Thyroid gland (tissue), 4 donors: ENCODE measurements around the gene MBD1. TPM values are rescaled to one million over a fixed set of nuclear protein-coding genes. Genes with fewer than 3 reads are reported as not detected.
A peak's percentile ranks its signal among the peaks of the same experiment; 100 is the strongest.

Experiments
- DNase-seq, 2 donors: peaks; one replicate each; pipeline ENCODE4 v3.0.0-alpha.2; 2019
- H3K27ac ChIP-seq, 3 donors: fragments of 200-600 bp; sonication (generic); 1 replicate in 2 of 3; 2 replicates in 1 of 3; pipeline ENCODE4 v1.5.1; 2016 to 2019; ENCODE audit warnings: mild to moderate bottlenecking in 1 of 3, moderate library complexity in 1 of 3
- H3K27me3 ChIP-seq: fragments of 200-600 bp; sonication (generic); one replicate; pipeline ENCODE4 v1.5.1; 2019
- H3K36me3 ChIP-seq, 2 donors: fragments of 200-600 bp; sonication (generic); one replicate each; pipeline ENCODE4 v1.5.1; 2016 to 2019
- H3K4me1 ChIP-seq, 2 donors: fragments of 200-600 bp; sonication (generic); one replicate each; pipeline ENCODE4 v1.5.1; 2017 to 2019
- H3K4me3 ChIP-seq, 3 donors: fragments of 200-600 bp; sonication (generic); replicated peaks in 1 of 3; 1 replicate in 2 of 3; 2 replicates in 1 of 3; pipeline ENCODE4 v1.5.1; 2016; ENCODE audit warnings: mild to moderate bottlenecking in 1 of 3
- H3K9me3 ChIP-seq: fragments of 200-600 bp; sonication (generic); one replicate; pipeline ENCODE4 v1.5.1; 2017
- POLR2A ChIP-seq, 2 donors: fragments of 450-650 bp; IDR thresholded peaks; one replicate each; pipeline ENCODE4 v1.6.1; 2017; ENCODE audit warnings: antibody characterized with exemption in 2 of 2, mild to moderate bottlenecking in 2 of 2, moderate library complexity in 1 of 2
- WGBS, 2 donors: methylation state at CpG; one replicate each; pipeline ENCODE4 v1.1.5; 2017; 5-methylcytosine and 5-hydroxymethylcytosine counted together
- intact Hi-C: fragments of 100-400 bp; cut with DNase I; formaldehyde crosslinking; loops from one replicate; pipeline ENCODE4 v1.15.1; 2023
- total RNA-seq, 4 donors: library from RNA; depleted of rRNA; stranded (reverse); fragments of >200 nt; gene quantifications; one replicate each; pipeline ENCODE4 v1.2.3, GENCODE V29; 2016
- TF ChIP-seq, protein P1 (sequence below), 6 experiments: fragments of 200-600 bp in 3 of 6; fragments of 450-650 bp in 3 of 6; sonication (generic) in 3 of 6; IDR thresholded peaks; one replicate each; pipeline ENCODE4 v1.5.1; 2016 to 2019; ENCODE audit warnings: antibody characterized with exemption in 6 of 6, mild to moderate bottlenecking in 2 of 6, inconsistent platforms in 1 of 6, moderate library complexity in 1 of 6

Gene MBD1
- total RNA-seq, 4 donors from 2014 or later = 62.6 to 98.8 (median 90.6) TPM

DNA sequence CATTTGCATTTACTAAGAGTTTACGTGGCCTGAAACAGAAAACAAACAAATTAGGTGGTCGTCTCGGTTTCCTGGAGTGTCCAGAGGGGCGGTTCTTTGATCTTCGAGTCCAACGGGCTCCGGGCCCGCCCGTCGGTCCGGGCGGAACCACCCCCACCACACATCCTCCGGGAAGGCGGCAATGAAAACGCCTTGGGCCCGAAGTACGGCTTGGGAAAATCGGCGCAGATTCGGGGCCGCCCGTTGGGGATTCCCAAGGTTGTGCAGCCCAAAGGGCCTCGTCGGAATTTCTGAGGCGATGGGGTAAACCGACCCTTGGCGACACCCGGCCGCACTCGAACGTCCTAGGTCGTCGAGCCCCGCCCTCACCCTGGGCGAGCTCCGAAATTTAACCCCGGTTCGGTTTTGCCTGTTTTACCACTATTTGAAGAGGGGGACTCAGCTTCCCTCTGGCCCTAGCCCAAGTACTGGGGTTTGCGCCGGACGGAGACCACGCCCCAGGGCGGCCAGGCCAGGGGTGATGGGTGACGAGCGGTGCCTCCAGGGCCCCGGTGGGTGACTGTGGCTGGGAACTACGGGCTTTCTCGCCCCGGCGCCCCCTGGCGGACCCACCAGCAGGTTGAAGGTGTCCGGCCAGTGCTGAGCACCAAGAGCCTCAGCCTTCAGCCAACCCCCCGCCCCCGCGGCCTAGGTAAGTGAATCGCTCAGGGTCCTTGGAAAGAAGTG is 13.1 kb downstream of the MBD1 start:
- H3K36me3 ChIP-seq = peaks cover 23 to 25% of the 10 kb centered on the region in 2 donors
- peak; percentile 87 to 92 for DNase-seq
- no peaks in the 10 kb centered on the region for H3K27me3 ChIP-seq
- no peaks in the 10 kb centered on the region for H3K9me3 ChIP-seq
- TF ChIP-seq, protein P1, sequence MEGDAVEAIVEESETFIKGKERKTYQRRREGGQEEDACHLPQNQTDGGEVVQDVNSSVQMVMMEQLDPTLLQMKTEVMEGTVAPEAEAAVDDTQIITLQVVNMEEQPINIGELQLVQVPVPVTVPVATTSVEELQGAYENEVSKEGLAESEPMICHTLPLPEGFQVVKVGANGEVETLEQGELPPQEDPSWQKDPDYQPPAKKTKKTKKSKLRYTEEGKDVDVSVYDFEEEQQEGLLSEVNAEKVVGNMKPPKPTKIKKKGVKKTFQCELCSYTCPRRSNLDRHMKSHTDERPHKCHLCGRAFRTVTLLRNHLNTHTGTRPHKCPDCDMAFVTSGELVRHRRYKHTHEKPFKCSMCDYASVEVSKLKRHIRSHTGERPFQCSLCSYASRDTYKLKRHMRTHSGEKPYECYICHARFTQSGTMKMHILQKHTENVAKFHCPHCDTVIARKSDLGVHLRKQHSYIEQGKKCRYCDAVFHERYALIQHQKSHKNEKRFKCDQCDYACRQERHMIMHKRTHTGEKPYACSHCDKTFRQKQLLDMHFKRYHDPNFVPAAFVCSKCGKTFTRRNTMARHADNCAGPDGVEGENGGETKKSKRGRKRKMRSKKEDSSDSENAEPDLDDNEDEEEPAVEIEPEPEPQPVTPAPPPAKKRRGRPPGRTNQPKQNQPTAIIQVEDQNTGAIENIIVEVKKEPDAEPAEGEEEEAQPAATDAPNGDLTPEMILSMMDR (IDR thresholded peaks at IDR 0.05) = peak; percentile 57 to 82 (median 71)
- peak in 1 of 2 donors; percentile 14 for TF ChIP-seq POLR2A (IDR thresholded peaks at IDR 0.05)
- 9 to 10% methylated on average over 45 to 54 of the region's 56 CpGs for WGBS, 2 donors
- peak overlapping the region; percentile 6 to 27 (median 27) for H3K4me3 ChIP-seq
- peaks cover 0 to 5% of the 10 kb centered on the region in 2 donors for H3K4me1 ChIP-seq
- intact Hi-C loops = no loop called here
- H3K27ac ChIP-seq = peak overlapping the region; percentile 30 to 82 (median 54)

DNA sequence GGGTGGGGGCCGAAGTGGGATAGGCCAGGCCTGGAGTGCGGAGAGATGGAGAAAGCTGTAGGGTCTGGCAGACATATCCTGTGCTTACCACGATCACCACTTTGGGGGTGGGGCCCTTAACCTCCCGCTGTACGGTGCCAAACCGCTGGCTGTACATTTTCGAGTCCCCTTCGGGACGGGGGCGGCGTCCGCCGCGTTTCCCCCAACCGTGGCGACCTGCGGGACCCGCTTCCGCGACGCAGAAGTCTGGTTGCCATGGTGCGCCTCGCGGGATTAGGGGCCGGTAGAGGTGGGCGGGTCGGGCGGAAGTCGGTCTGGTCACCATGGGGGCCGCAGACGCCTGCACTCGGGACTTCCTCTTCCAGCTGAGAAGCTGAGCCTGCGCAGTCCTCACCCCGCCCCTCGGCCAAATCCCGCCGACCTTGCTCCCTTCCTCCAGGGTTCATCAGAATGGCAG is 15.0 kb downstream of the MBD1 start, which contains the start of gene CFAP53:
Gene CFAP53 (minus strand): TSS at position 248 of the 457 bp plus-strand sequence. CDS start 91 bp downstream, at position 157.
- Histone ChIP-seq H3K4me1 (peaks cover 0 to 5% of the 10 kb centered on the region in 2 donors), H3K27me3 (no peaks in the 10 kb centered on the region), H3K4me3 (peak within 1 kb of the TSS; percentile 22 to 57 (median 37)), H3K9me3 (no peaks in the 10 kb centered on the region), H3K27ac (no peak within 1 kb of the TSS), H3K36me3 (peaks cover 4 to 7% of the 10 kb centered on the region in 2 donors)
- DNase-seq = peak; percentile 93 to 94
- TF ChIP-seq, protein P1 (IDR thresholded peaks at IDR 0.05) = no peak
- TF ChIP-seq POLR2A (IDR thresholded peaks at IDR 0.05) = peak in 1 of 2 donors; percentile 58
- WGBS, 2 donors = 0 to 1% methylated on average over 21 to 34 of the region's 37 CpGs
- intact Hi-C loops = no loop called here

GRCh38 chr18:50262977-50263376 is 18.3 kb downstream of the MBD1 start:
- intact Hi-C loops = no loop called here
- DNase-seq = no peak
- Histone ChIP-seq H3K4me3 (no peak overlapping the region), H3K27ac (no peak overlapping the region), H3K4me1 (peaks cover 0 to 5% of the 10 kb centered on the region in 2 donors), H3K9me3 (no peaks in the 10 kb centered on the region), H3K36me3 (no peaks in the 10 kb centered on the region), H3K27me3 (no peaks in the 10 kb centered on the region)
- TF ChIP-seq, protein P1 (IDR thresholded peaks at IDR 0.05) = no peak
- TF ChIP-seq POLR2A (IDR thresholded peaks at IDR 0.05) = no peak

DNA sequence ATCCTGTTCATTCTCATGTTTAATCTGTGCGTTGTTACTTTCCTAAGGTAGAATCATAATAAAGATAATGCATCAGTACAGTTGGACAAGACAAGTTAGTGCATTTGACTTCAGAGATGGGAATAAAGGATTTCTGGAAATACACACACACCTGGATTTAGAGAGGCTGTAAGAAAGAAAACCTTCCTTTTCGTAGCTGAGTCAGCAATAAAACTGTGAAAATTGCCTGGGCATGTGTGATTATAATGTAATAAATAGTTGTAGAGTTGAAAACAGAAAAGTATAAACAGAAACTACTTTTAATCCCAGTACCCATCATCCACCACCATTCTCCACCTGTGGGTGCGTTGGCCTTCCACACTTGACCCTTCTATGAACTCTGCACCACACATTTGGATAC is 30.4 kb downstream of the MBD1 start:
- Histone ChIP-seq H3K4me1 (no peaks in the 10 kb centered on the region), H3K36me3 (no peaks in the 10 kb centered on the region), H3K27me3 (no peaks in the 10 kb centered on the region), H3K4me3 (no peak overlapping the region), H3K27ac (no peak overlapping the region), H3K9me3 (no peaks in the 10 kb centered on the region)
- intact Hi-C loops = no loop called here
- WGBS, 2 donors = 83 to 86% methylated on average over 3 of the region's 3 CpGs
- TF ChIP-seq, protein P1 (IDR thresholded peaks at IDR 0.05) = no peak
- no peak for TF ChIP-seq POLR2A (IDR thresholded peaks at IDR 0.05)
- DNase-seq = no peak

- TF ChIP-seq POLR2A (IDR thresholded peaks at IDR 0.05) = no peak
- TF ChIP-seq, protein P1 (IDR thresholded peaks at IDR 0.05) = no peak
- Histone ChIP-seq H3K36me3 (no peaks in the 10 kb centered on the region), H3K9me3 (no peaks in the 10 kb centered on the region), H3K27me3 (no peaks in the 10 kb centered on the region), H3K4me3 (no peak overlapping the region), H3K4me1 (no peaks in the 10 kb centered on the region), H3K27ac (no peak overlapping the region)
- intact Hi-C loops = no loop called here
- no peak for DNase-seq
Measured at GRCh38 chr18:50249576-50249975, 31.7 kb downstream of the MBD1 start.
